B cell (primary cell): ENCODE results near the gene CREBBP. TPM values are rescaled to one million over a fixed set of nuclear protein-coding genes. Genes with fewer than 3 reads are reported as not detected.

Source experiments
- ATAC-seq: fragments of 200-7000 bp; cut with Tn5 transposase; one replicate; pipeline ENCODE4 v1.10.0; 2021; ENCODE audit warnings: low read depth, mild to moderate bottlenecking, moderate number of reproducible peaks, moderate library complexity
- CTCF ChIA-PET: fragments of 350-600 bp; sonication (Branson Sonifier 250); formaldehyde crosslinking; loops from one replicate; lab custom pipeline; 2021; ENCODE audit warnings: antibody characterized with exemption, inconsistent platforms; lab: Charles Lee
- POLR2A ChIA-PET: fragments of 350-600 bp; sonication (Branson Sonifier 250); formaldehyde crosslinking; loops from one replicate; lab custom pipeline; 2021; ENCODE audit warnings: antibody characterized with exemption; lab: Charles Lee
- DNase-seq: peaks from one replicate; pipeline ENCODE4 v3.0.0; 2013
- H2AFZ ChIP-seq: 2 replicates; pipeline ENCODE4 v1.6.1; 2012; ENCODE audit warnings: mild to moderate bottlenecking, low read depth, low read length; ENCODE audit not compliant: insufficient read depth, poor library complexity, severe bottlenecking
- H3K27ac ChIP-seq, 2 donors: 1 replicate in 1 of 2; 2 replicates in 1 of 2; pipeline ENCODE4 v1.5.1; 2012 to 2013; ENCODE audit warnings: low read length in 2 of 2, mild to moderate bottlenecking in 2 of 2, moderate library complexity in 1 of 2
- H3K27me3 ChIP-seq, 4 experiments: fragments of 200-600 bp in 1 of 4; sonication (generic) in 1 of 4; replicated peaks in 1 of 4; 1 replicate in 2 of 4; 2 replicates in 2 of 4; pipeline versions ENCODE4 v1.6.1 to v1.7.0; 2013 to 2016; ENCODE audit warnings: low read length in 3 of 4, mild to moderate bottlenecking in 2 of 4, mixed read lengths in 1 of 4, moderate library complexity in 1 of 4; ENCODE audit not compliant: insufficient read depth in 4 of 4, control insufficient read depth in 3 of 4; ENCODE audit errors: control extremely low read depth in 1 of 4
- H3K36me3 ChIP-seq, 2 experiments: replicated peaks in 1 of 2; 1 replicate in 1 of 2; 2 replicates in 1 of 2; pipeline versions ENCODE4 v1.6.1 to v1.7.1; 2013; ENCODE audit warnings: low read length in 1 of 2; ENCODE audit not compliant: insufficient read depth in 2 of 2, control insufficient read depth in 1 of 2; ENCODE audit errors: control extremely low read depth in 1 of 2, extremely low read depth in 1 of 2
- H3K4me1 ChIP-seq, 2 donors: fragments of 200-600 bp in 1 of 2; sonication (generic) in 1 of 2; 1 replicate in 1 of 2; 2 replicates in 1 of 2; pipeline versions ENCODE4 v1.5.1 to v1.6.1; 2013 to 2017; ENCODE audit warnings: low read length in 2 of 2; ENCODE audit not compliant: control insufficient read depth in 2 of 2, insufficient read depth in 2 of 2
- H3K4me2 ChIP-seq: replicated peaks from 2 replicates; pipeline ENCODE3; 2012; ENCODE audit warnings: mild to moderate bottlenecking, low read depth, low read length; ENCODE audit not compliant: poor library complexity, severe bottlenecking
- H3K4me3 ChIP-seq, 5 experiments: fragments of 200-600 bp in 1 of 5; sonication (generic) in 1 of 5; 1 replicate in 3 of 5; 2 replicates in 2 of 5; pipeline versions ENCODE4 v1.5.1 to v1.7.0; 2011 to 2016; ENCODE audit warnings: low read length in 4 of 5, mild to moderate bottlenecking in 4 of 5, low read depth in 2 of 5, control low read depth in 1 of 5, moderate library complexity in 1 of 5; ENCODE audit not compliant: insufficient read depth in 1 of 5; ENCODE audit errors: control extremely low read depth in 1 of 5, extremely low read depth in 1 of 5
- H3K79me2 ChIP-seq: fragments of 200-600 bp; sonication (generic); one replicate; pipeline ENCODE4 v1.6.0; 2016; ENCODE audit warnings: low read length; ENCODE audit not compliant: control insufficient read depth, insufficient read depth
- H3K9ac ChIP-seq: fragments of 200-600 bp; sonication (generic); 2 replicates; pipeline ENCODE4 v1.6.1; 2017; ENCODE audit warnings: mild to moderate bottlenecking, low read length, moderate library complexity
- H3K9me3 ChIP-seq, 3 donors: one replicate each; pipeline versions ENCODE4 v1.6.1 to v1.7.1; 2013; ENCODE audit warnings: low read length in 2 of 3; ENCODE audit not compliant: control insufficient read depth in 2 of 3, insufficient read depth in 1 of 3; ENCODE audit errors: control extremely low read depth in 1 of 3
- H4K20me1 ChIP-seq: 2 replicates; pipeline ENCODE4 v1.6.0; 2012; ENCODE audit warnings: mild to moderate bottlenecking, low read length; ENCODE audit not compliant: insufficient read depth, control insufficient read depth, poor library complexity, severe bottlenecking
- H3K27ac Mint-ChIP-seq: one replicate; pipeline ENCODE4 v1.8.0; 2021; ENCODE audit warnings: mixed read lengths
- H3K27me3 Mint-ChIP-seq: one replicate; pipeline ENCODE4 v1.8.0; 2021; ENCODE audit warnings: mixed read lengths
- H3K4me1 Mint-ChIP-seq: one replicate; pipeline ENCODE4 v1.8.0; 2021; ENCODE audit warnings: mixed read lengths
- H3K4me3 Mint-ChIP-seq: one replicate; pipeline ENCODE4 v1.8.0; 2021; ENCODE audit warnings: mixed read lengths
- H3K9me3 Mint-ChIP-seq: one replicate; pipeline ENCODE4 v1.8.0; 2022; ENCODE audit warnings: mixed read lengths; ENCODE audit not compliant: insufficient read depth
- CTCF ChIP-seq: fragments of 200-600 bp; IDR thresholded peaks from one replicate; pipeline ENCODE4 v1.8.0; 2022; ENCODE audit warnings: antibody characterized with exemption, mild to moderate bottlenecking
- EZH2 ChIP-seq: IDR thresholded peaks from 2 replicates; pipeline ENCODE4 v1.6.1; 2012; ENCODE audit warnings: borderline replicate concordance, low read depth, mild to moderate bottlenecking, moderate library complexity, low read length; ENCODE audit not compliant: insufficient read depth, poor library complexity, severe bottlenecking
- WGBS: methylation state at CpG from one replicate; pipeline ENCODE4 v1.1.5; 2013; ENCODE audit warnings: missing lambda C conversion rate; ENCODE audit not compliant: insufficient coverage; 5-methylcytosine and 5-hydroxymethylcytosine counted together
- intact Hi-C: fragments of 100-400 bp; cut with micrococcal nuclease; formaldehyde crosslinking; loops from one replicate; pipeline ENCODE4 v1.10.0; 2022
- polyA plus RNA-seq: library from polyadenylated mRNA; depleted of rRNA; stranded (reverse); fragments of >200 nt; gene quantifications from 2 replicates; pipeline ENCODE4 v1.2.3, GENCODE V29; 2012
- total RNA-seq, 2 donors: library from RNA; stranded (reverse); fragments of 120-200 nt in 1 of 2; gene quantifications; 1 replicate in 1 of 2; 2 replicates in 1 of 2; pipeline versions ENCODE4 v1.2.3 to v1.2.4, GENCODE V29; 2013 to 2022

Gene CREBBP
- total and polyA plus RNA-seq, 2 donors (not counting 1 experiment from before 2014, with no cell fraction given), result 27.6 to 206 TPM

GRCh38 chr16:3717235-3718018, 163.1 kb downstream of the CREBBP start, which contains the start of gene TRAP1:
Gene TRAP1 (minus strand): TSS chr16:3717524. CDS start chr16:3717508, 16 bp downstream.
- ATAC-seq (peak; percentile 97), DNase-seq (peak; percentile 93)
- Histone ChIP-seq H3K4me3 (peak within 1 kb of the TSS; percentile 58 to 98 (median 90)), H3K36me3 (no peaks in the 10 kb centered on the region), H3K27me3 (no peaks in the 10 kb centered on the region), H3K4me1 (peaks cover 11 to 14% of the 10 kb centered on the region in 2 donors), H3K4me2 (peak within 1 kb of the TSS; percentile 98), H3K9me3 (no peaks in the 10 kb centered on the region), H4K20me1 (peaks cover 5% of the 10 kb centered on the region), H2AFZ (peak within 1 kb of the TSS; percentile 92), H3K27ac (peak within 1 kb of the TSS; percentile 69 to 91), H3K9ac (peak within 1 kb of the TSS; percentile 94), H3K79me2 (peaks cover 48% of the 10 kb centered on the region)
- TF ChIP-seq CTCF (no peak), EZH2 (no peak)
- intact Hi-C loops, result loop anchor here (1.0 to 5.0 kb wide), 4 partner anchors 27 to 900 kb away; partner anchors contain the start of genes CORO7 and CREBBP
- under 1% methylated on average over 95 of the region's 95 CpGs for WGBS
- peaks cover 15% of the 10 kb centered on the region for H3K4me1 Mint-ChIP-seq
- no peaks in the 10 kb centered on the region for H3K9me3 Mint-ChIP-seq
- H3K27me3 Mint-ChIP-seq, result no peaks in the 10 kb centered on the region
- ChIA-PET POLR2A (no interaction called here), CTCF (interaction anchor here (0.5 to 1.6 kb wide), 2 partner anchors 26 to 508 kb away, joined by 4 to 5 read pairs; no protein-coding TSS in a partner anchor)
- H3K4me3 Mint-ChIP-seq, result peak within 1 kb of the TSS; percentile 91
- peak within 1 kb of the TSS; percentile 87 for H3K27ac Mint-ChIP-seq

- peaks cover 15% of the 10 kb centered on the region for H3K4me1 Mint-ChIP-seq
- TF ChIP-seq CTCF (no peak), EZH2 (no peak)
- ChIA-PET CTCF (interaction anchor here (1.6 kb wide), 1 partner anchor 25 kb away, joined by 5 read pairs; no protein-coding TSS in a partner anchor), POLR2A (no interaction called here)
- Histone ChIP-seq H3K27me3 (no peaks in the 10 kb centered on the region), H3K79me2 (peaks cover 53% of the 10 kb centered on the region), H3K36me3 (no peaks in the 10 kb centered on the region), H3K4me3 (peak overlapping the region; percentile 58 to 98 (median 90)), H3K9me3 (no peaks in the 10 kb centered on the region), H3K9ac (peak overlapping the region; percentile 94), H4K20me1 (peaks cover 5% of the 10 kb centered on the region), H2AFZ (peak overlapping the region; percentile 92), H3K4me1 (peaks cover 11 to 14% of the 10 kb centered on the region in 2 donors), H3K27ac (peak overlapping the region; percentile 50 to 91), H3K4me2 (peak overlapping the region; percentile 98)
- peak overlapping the region; percentile 87 for H3K27ac Mint-ChIP-seq
- WGBS, result under 1% methylated on average over 34 of the region's 34 CpGs
- H3K4me3 Mint-ChIP-seq, result peak overlapping the region; percentile 91
- DNase-seq (no peak), ATAC-seq (no peak)
- H3K9me3 Mint-ChIP-seq, result no peaks in the 10 kb centered on the region
- intact Hi-C loops, result loop anchor here (1.0 to 5.0 kb wide), 4 partner anchors 26 to 900 kb away; partner anchors contain the start of genes CORO7 and CREBBP
- no peaks in the 10 kb centered on the region for H3K27me3 Mint-ChIP-seq
These were observed 163.7 kb downstream of the CREBBP start for GRCh38 chr16:3716831-3717234.
